IMR-90 (cell line): ENCODE results near the gene CHM. TPM values are rescaled to one million over a fixed set of nuclear protein-coding genes. Genes with fewer than 3 reads are reported as not detected.

Source experiments
- ATAC-seq: fragments of 200-7000 bp; cut with Tn5 transposase; 2 replicates; pipeline ENCODE4 v1.9.1; 2020; ENCODE audit warnings: low read depth, mild to moderate bottlenecking, moderate library complexity
- BruUV-seq: library from RNA; stranded (reverse); fragments of 400-500 nt; replicated peaks from 2 replicates; lab custom pipeline; 2021; lab: Mats Ljungman, UMichigan
- CTCF ChIA-PET: fragments of 300-600 bp; formaldehyde crosslinking; extraction: SDS; loops from one replicate; lab custom pipeline; 2021; ENCODE audit warnings: antibody characterized with exemption; lab: Yijun Ruan, JAX
- POLR2A ChIA-PET: fragments of 300-600 bp; sonication (Branson Sonifier 250); formaldehyde crosslinking; loops from one replicate; lab custom pipeline; 2022; ENCODE audit warnings: antibody characterized with exemption; ENCODE audit not compliant: unreplicated experiment; lab: Charles Lee
- DNase-seq: peaks from one replicate; pipeline ENCODE4 v3.0.0; 2013
- H2AFZ ChIP-seq: replicated peaks from 2 replicates; pipeline ENCODE3; 2013; ENCODE audit warnings: low read length, mild to moderate bottlenecking; ENCODE audit not compliant: poor library complexity
- H2AK5ac ChIP-seq: 2 replicates; pipeline ENCODE4 v1.6.1; 2013; ENCODE audit warnings: low read depth, low read length, inconsistent platforms
- H2AK9ac ChIP-seq: replicated peaks from 2 replicates; pipeline ENCODE3; 2013; ENCODE audit warnings: mild to moderate bottlenecking, low read depth, low read length, moderate library complexity; ENCODE audit not compliant: poor library complexity
- H2BK120ac ChIP-seq: 2 replicates; pipeline ENCODE4 v1.6.1; 2013; ENCODE audit warnings: low read depth, low read length, inconsistent platforms
- H2BK15ac ChIP-seq: 3 replicates; pipeline ENCODE4 v1.6.1; 2013; ENCODE audit warnings: low read depth, low read length, inconsistent platforms
- H2BK20ac ChIP-seq: 2 replicates; pipeline ENCODE4 v1.6.1; 2013; ENCODE audit warnings: low read depth, mild to moderate bottlenecking, inconsistent platforms, low read length, moderate library complexity
- H2BK5ac ChIP-seq: 2 replicates; pipeline ENCODE4 v1.6.1; 2013; ENCODE audit warnings: mild to moderate bottlenecking, low read depth, low read length, inconsistent platforms; ENCODE audit not compliant: poor library complexity, severe bottlenecking
- H3K14ac ChIP-seq: replicated peaks from 2 replicates; pipeline ENCODE4 v1.6.1; 2013; ENCODE audit warnings: low read depth, low read length, inconsistent platforms
- H3K18ac ChIP-seq: 2 replicates; pipeline ENCODE4 v1.6.1; 2013; ENCODE audit warnings: low read depth, low read length, control low read depth
- H3K23ac ChIP-seq: 2 replicates; pipeline ENCODE4 v1.6.1; 2013; ENCODE audit warnings: low read depth, low read length, inconsistent platforms
- H3K27ac ChIP-seq: 2 replicates; pipeline ENCODE4 v1.5.1; 2013; ENCODE audit warnings: mild to moderate bottlenecking, control low read depth, low read length; ENCODE audit not compliant: insufficient read depth
- H3K27me3 ChIP-seq: 2 replicates; pipeline ENCODE4 v1.6.1; 2013; ENCODE audit warnings: low read length; ENCODE audit not compliant: control insufficient read depth, insufficient read depth
- H3K36me3 ChIP-seq: 2 replicates; pipeline ENCODE4 v1.6.1; 2013; ENCODE audit warnings: low read length, mixed read lengths; ENCODE audit not compliant: control insufficient read depth, insufficient read depth
- H3K4ac ChIP-seq: 2 replicates; pipeline ENCODE4 v1.6.1; 2013; ENCODE audit warnings: low read depth, low read length, inconsistent platforms
- H3K4me1 ChIP-seq: 2 replicates; pipeline ENCODE4 v1.6.1; 2013; ENCODE audit warnings: low read length, mixed read lengths; ENCODE audit not compliant: control insufficient read depth, insufficient read depth
- H3K4me2 ChIP-seq: 2 replicates; pipeline ENCODE4 v1.6.1; 2013; ENCODE audit warnings: low read depth, mild to moderate bottlenecking, control low read depth, low read length, moderate library complexity
- H3K4me3 ChIP-seq: 2 replicates; pipeline ENCODE4 v1.5.1; 2013; ENCODE audit warnings: low read depth, mild to moderate bottlenecking, control low read depth, low read length, moderate library complexity; ENCODE audit not compliant: insufficient read depth
- H3K56ac ChIP-seq: 2 replicates; pipeline ENCODE4 v1.6.1; 2013; ENCODE audit warnings: low read length, inconsistent platforms; ENCODE audit not compliant: insufficient read depth; ENCODE audit errors: extremely low read depth
- H3K79me1 ChIP-seq, 2 experiments: 2 replicates each; pipeline ENCODE4 v1.6.1; 2013; ENCODE audit warnings: low read length in 2 of 2, inconsistent platforms in 1 of 2, low read depth in 1 of 2
- H3K9ac ChIP-seq: 2 replicates; pipeline ENCODE4 v1.6.1; 2013; ENCODE audit warnings: low read depth, low read length, control low read depth
- H3K9me1 ChIP-seq: 2 replicates; pipeline ENCODE4 v1.6.1; 2013; ENCODE audit warnings: low read length, inconsistent platforms; ENCODE audit not compliant: insufficient read depth
- H3K9me3 ChIP-seq: 2 replicates; pipeline ENCODE4 v1.6.1; 2013; ENCODE audit warnings: low read length; ENCODE audit not compliant: control insufficient read depth, insufficient read depth
- H4K20me1 ChIP-seq: 2 replicates; pipeline ENCODE4 v1.6.1; 2013; ENCODE audit warnings: low read length, inconsistent platforms; ENCODE audit not compliant: insufficient read depth
- H4K5ac ChIP-seq: 2 replicates; pipeline ENCODE4 v1.6.1; 2013; ENCODE audit warnings: mild to moderate bottlenecking, low read depth, low read length, control low read depth
- H4K8ac ChIP-seq, 2 experiments: 2 replicates each; pipeline ENCODE4 v1.6.1; 2013; ENCODE audit warnings: low read depth in 2 of 2, low read length in 2 of 2, control low read depth in 1 of 2, inconsistent platforms in 1 of 2
- H4K91ac ChIP-seq: 2 replicates; pipeline ENCODE4 v1.6.1; 2013; ENCODE audit warnings: low read depth, low read length, inconsistent platforms; ENCODE audit not compliant: insufficient read depth
- BHLHE40 ChIP-seq: fragments of 150-350 bp; IDR thresholded peaks from 2 replicates; pipeline ENCODE4 v1.6.1; 2016; ENCODE audit warnings: mild to moderate bottlenecking, low read depth, low read length
- RAD21 ChIP-seq: IDR thresholded peaks from 2 replicates; pipeline ENCODE4 v1.6.1; 2012; ENCODE audit warnings: low read length, improper control_type of control experiment
- WGBS, 2 experiments: methylation state at CpG; one replicate each; pipeline versions ENCODE4 v1.1.5 to v1.1.7; 2013; ENCODE audit warnings: missing lambda C conversion rate in 2 of 2; ENCODE audit not compliant: insufficient read length in 1 of 2; ENCODE audit errors: extremely low coverage in 2 of 2; 5-methylcytosine and 5-hydroxymethylcytosine counted together
- dilution Hi-C: fragments of 300-500 bp; cut with HindIII; formaldehyde crosslinking; loops from one replicate; pipeline ENCODE4 v1.14.3; 2018; ENCODE audit warnings: low sequenced_read_pairs; ENCODE audit not compliant: unreplicated experiment
- in situ Hi-C: fragments of 300-500 bp; cut with MboI; formaldehyde crosslinking; loops from 3 replicates; pipeline ENCODE4 v1.14.3; 2019; ENCODE audit warnings: low sequenced_read_pairs, inconsistent platforms, mixed read lengths
- intact Hi-C: fragments of 100-400 bp; cut with micrococcal nuclease; formaldehyde crosslinking; loops from 2 replicates; pipeline ENCODE4 v1.10.0; 2022
- polyA plus RNA-seq, 3 experiments: library from polyadenylated mRNA; depleted of rRNA; stranded (reverse); fragments of >200 nt; gene quantifications; 2 replicates each; pipeline ENCODE4 v1.2.3, GENCODE V29; 2012; ENCODE audit warnings: low replicate concordance in 1 of 3
- total RNA-seq: library from RNA; depleted of rRNA; stranded (reverse); fragments of >200 nt; gene quantifications from 2 replicates; pipeline ENCODE4 v1.2.3, GENCODE V29; 2012

Gene CHM
- total and polyA plus RNA-seq, 2 of the 4 experiments (the other 2 are of a cell fraction) = 11.9 to 21.7 TPM

DNA sequence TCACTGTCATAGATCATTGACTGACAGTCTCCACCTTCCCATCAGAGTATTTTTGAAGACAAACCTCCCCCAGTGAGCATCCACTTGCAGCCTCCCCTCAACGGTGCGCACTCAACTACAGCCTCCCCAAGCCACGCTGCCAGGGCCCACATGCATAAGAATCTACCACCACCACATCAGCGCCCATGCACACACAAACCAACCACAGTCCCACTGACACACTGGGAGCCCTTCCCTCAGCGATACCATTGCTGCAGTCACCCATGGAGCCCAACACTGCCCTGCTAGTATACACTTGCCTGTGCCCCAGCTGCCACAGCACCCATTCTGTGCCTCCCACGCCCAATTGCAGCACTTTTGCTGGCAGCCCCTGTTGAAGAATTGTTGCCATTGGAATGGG, 132.9 kb downstream of the CHM start:
- in situ Hi-C loops (no loop called here), dilution Hi-C loops (no loop called here), intact Hi-C loops (no loop called here)
- Histone ChIP-seq H3K9me1 (no peaks in the 10 kb centered on the region), H3K36me3 (peaks cover 1% of the 10 kb centered on the region; the same call in 1 of the 2 replicates), H2BK20ac (no peak overlapping the region), H2BK5ac (no peak overlapping the region), H3K27me3 (no peaks in the 10 kb centered on the region), H3K9me3 (no peaks in the 10 kb centered on the region), H3K23ac (no peak overlapping the region), H2AFZ (no peak overlapping the region), H2AK9ac (no peak overlapping the region), H3K14ac (no peak overlapping the region), H3K4me2 (no peak overlapping the region), H2BK120ac (no peak overlapping the region), H4K91ac (no peak overlapping the region), H4K20me1 (no peaks in the 10 kb centered on the region; the same call in 1 of the 2 replicates), H2AK5ac (no peak overlapping the region), H3K4me1 (no peaks in the 10 kb centered on the region), H3K9ac (no peak overlapping the region), H3K79me1 (peaks cover 0 to 3% of the 10 kb centered on the region in 2 experiments; a peak in 1 of 4 replicates), H4K8ac (no peak overlapping the region), H3K4me3 (no peak overlapping the region), H3K18ac (no peak overlapping the region), H4K5ac (no peak overlapping the region), H3K56ac (no peak overlapping the region), H3K4ac (no peak overlapping the region), H3K27ac (no peak overlapping the region), H2BK15ac (no peak overlapping the region)
- no peak for ATAC-seq
- TF ChIP-seq BHLHE40 (no peak), RAD21 (no peak)
- CTCF ChIA-PET = no interaction called here
- 40% methylated on average over 1 of the region's 6 CpGs; no CpG with 5 or more reads in 1 of the 2 experiments for WGBS, 2 experiments
- POLR2A ChIA-PET = no interaction called here
- no peak for DNase-seq
- no TSS peak for BruUV-seq
